Astrocyte (in vitro differentiated cells and primary cell): Measurements from ENCODE around the gene UBE2J2. TPM values are rescaled to one million over a fixed set of nuclear protein-coding genes. Genes with fewer than 3 reads are reported as not detected.

Experiments
- DNase-seq: peaks from one replicate; pipeline ENCODE4 v3.0.0-alpha.2; 2010; ENCODE audit warnings: low read depth
- FAIRE-seq: peaks from 2 replicates; lab custom pipeline; 2011; peaks lifted over from hg19 to GRCh38; lab: Jason Lieb, UNC
- H2AFZ ChIP-seq: 2 replicates; pipeline ENCODE4 v1.6.0; 2012; ENCODE audit warnings: low read depth, low read length, inconsistent platforms
- H3K27ac ChIP-seq: 2 replicates; pipeline ENCODE4 v1.5.1; 2011; ENCODE audit warnings: low read depth, low read length, inconsistent platforms
- H3K27me3 ChIP-seq: 2 replicates; pipeline ENCODE4 v1.6.0; 2011; ENCODE audit warnings: low read length, inconsistent platforms; ENCODE audit not compliant: insufficient read depth
- H3K36me3 ChIP-seq: 2 replicates; pipeline ENCODE4 v1.5.1; 2011; ENCODE audit warnings: low read length, inconsistent platforms; ENCODE audit not compliant: insufficient read depth
- H3K4me1 ChIP-seq: 2 replicates; pipeline ENCODE4 v1.5.1; 2011; ENCODE audit warnings: low read length, inconsistent platforms; ENCODE audit not compliant: insufficient read depth
- H3K4me2 ChIP-seq: 2 replicates; pipeline ENCODE4 v1.6.0; 2012; ENCODE audit warnings: low read length, inconsistent platforms
- H3K4me3 ChIP-seq: 2 replicates; pipeline ENCODE4 v1.5.1; 2011; ENCODE audit warnings: low read depth, mild to moderate bottlenecking, low read length, inconsistent platforms; ENCODE audit not compliant: insufficient read depth
- H3K79me2 ChIP-seq: 2 replicates; pipeline ENCODE4 v1.6.0; 2012; ENCODE audit warnings: mild to moderate bottlenecking, low read length, inconsistent platforms; ENCODE audit not compliant: insufficient read depth
- H3K9ac ChIP-seq: 2 replicates; pipeline ENCODE4 v1.6.0; 2012; ENCODE audit warnings: mild to moderate bottlenecking, low read length, inconsistent platforms
- H3K9me3 ChIP-seq: 2 replicates; pipeline ENCODE4 v1.5.1; 2012; ENCODE audit warnings: low read depth, mild to moderate bottlenecking, low read length, inconsistent platforms; ENCODE audit not compliant: insufficient read depth
- H4K20me1 ChIP-seq: 2 replicates; pipeline ENCODE4 v1.6.0; 2012; ENCODE audit warnings: low read length, inconsistent platforms; ENCODE audit not compliant: insufficient read depth
- H3K27ac Mint-ChIP-seq: one replicate; pipeline ENCODE4 v1.8.0; 2021; ENCODE audit warnings: mild to moderate bottlenecking, mixed read lengths; ENCODE audit not compliant: unreplicated experiment
- H3K27me3 Mint-ChIP-seq: one replicate; pipeline ENCODE4 v1.8.0; 2021; ENCODE audit warnings: low read depth, mixed read lengths; ENCODE audit not compliant: unreplicated experiment
- H3K36me3 Mint-ChIP-seq: one replicate; pipeline ENCODE4 v1.8.0; 2021; ENCODE audit warnings: low read depth, mixed read lengths; ENCODE audit not compliant: unreplicated experiment
- H3K4me1 Mint-ChIP-seq: one replicate; pipeline ENCODE4 v1.8.0; 2021; ENCODE audit warnings: low read depth, mixed read lengths; ENCODE audit not compliant: unreplicated experiment
- H3K4me3 Mint-ChIP-seq: one replicate; pipeline ENCODE4 v1.8.0; 2021; ENCODE audit warnings: mild to moderate bottlenecking, moderate library complexity, mixed read lengths; ENCODE audit not compliant: unreplicated experiment
- H3K9me3 Mint-ChIP-seq: one replicate; pipeline ENCODE4 v1.8.0; 2021; ENCODE audit warnings: mild to moderate bottlenecking, mixed read lengths; ENCODE audit not compliant: unreplicated experiment
- EZH2 ChIP-seq: IDR thresholded peaks from 2 replicates; pipeline ENCODE4 v1.6.1; 2012; ENCODE audit warnings: mild to moderate bottlenecking, low read length, inconsistent platforms; ENCODE audit not compliant: insufficient read depth
- total RNA-seq: library from RNA; stranded (reverse); gene quantifications from 2 replicates; pipeline ENCODE4 v1.2.1, GENCODE V29; 2021
- TF ChIP-seq, protein P1 (sequence below): IDR thresholded peaks from 2 replicates; pipeline ENCODE4 v1.5.1; 2011; ENCODE audit warnings: low read depth, mild to moderate bottlenecking, inconsistent platforms, low read length, moderate library complexity; ENCODE audit not compliant: insufficient read depth

The UBE2J2 gene
- total RNA-seq, 1 donor from 2014 or later = 67.4 TPM

DNA sequence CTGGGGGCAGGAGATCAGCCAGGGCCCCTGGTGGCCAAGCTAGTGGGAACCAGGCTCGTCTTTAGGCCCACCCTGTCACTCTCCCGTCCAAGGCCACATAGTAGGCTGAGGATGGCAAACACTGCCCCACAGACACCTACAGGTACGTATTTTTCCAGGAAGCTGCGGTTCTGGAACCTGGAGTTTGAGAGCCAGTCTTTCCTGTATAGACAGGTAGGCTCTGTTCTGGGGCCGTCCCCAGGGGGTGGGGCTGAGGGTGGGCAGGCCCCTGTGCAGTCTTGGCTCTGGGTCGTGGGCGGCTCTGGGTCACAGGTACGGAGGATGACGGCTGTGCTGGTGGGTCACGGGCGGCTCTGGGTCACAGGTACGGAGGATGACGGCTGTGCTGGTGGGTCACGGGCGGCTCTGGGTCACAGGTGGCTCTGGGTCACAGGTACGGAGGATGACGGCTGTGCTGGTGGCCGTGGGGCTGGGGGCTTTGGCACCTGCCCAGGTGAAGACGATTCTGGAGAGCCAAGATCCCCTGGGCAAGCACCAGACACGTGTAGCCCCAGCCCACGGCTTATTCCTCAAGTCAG is 36.9 kb upstream of the UBE2J2 start:
- H4K20me1 ChIP-seq = peaks cover 72% of the 10 kb centered on the region

DNA sequence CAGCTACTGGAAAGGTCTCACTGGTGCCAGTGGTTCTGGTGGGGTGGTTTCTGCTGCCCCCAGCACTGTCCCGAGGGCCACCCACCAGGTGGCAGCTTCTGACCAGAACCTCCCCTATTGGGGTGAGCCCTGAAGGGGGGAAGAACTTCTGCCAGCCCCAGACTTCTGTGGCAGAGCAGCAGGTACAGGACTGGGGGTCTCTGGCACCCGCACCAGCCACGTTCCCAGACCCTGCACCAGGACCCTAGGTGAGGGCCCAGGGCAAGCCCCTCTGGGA is 36.4 kb upstream of the UBE2J2 start:
- Histone ChIP-seq H3K9me3 (no peaks in the 10 kb centered on the region), H2AFZ (no peak overlapping the region), H3K4me2 (peak overlapping the region; percentile 96), H3K4me3 (peak overlapping the region; percentile 73), H3K79me2 (peaks cover 62% of the 10 kb centered on the region), H3K9ac (no peak overlapping the region), H3K36me3 (peaks cover 8% of the 10 kb centered on the region), H3K27me3 (no peaks in the 10 kb centered on the region), H3K4me1 (peaks cover 33% of the 10 kb centered on the region), H3K27ac (no peak overlapping the region), H4K20me1 (peaks cover 73% of the 10 kb centered on the region)
- peaks cover 6% of the 10 kb centered on the region for H3K36me3 Mint-ChIP-seq
- no peaks in the 10 kb centered on the region for H3K9me3 Mint-ChIP-seq
- H3K27ac Mint-ChIP-seq = no peak overlapping the region
- FAIRE-seq (no peak), DNase-seq (no peak)
- TF ChIP-seq, protein P1, sequence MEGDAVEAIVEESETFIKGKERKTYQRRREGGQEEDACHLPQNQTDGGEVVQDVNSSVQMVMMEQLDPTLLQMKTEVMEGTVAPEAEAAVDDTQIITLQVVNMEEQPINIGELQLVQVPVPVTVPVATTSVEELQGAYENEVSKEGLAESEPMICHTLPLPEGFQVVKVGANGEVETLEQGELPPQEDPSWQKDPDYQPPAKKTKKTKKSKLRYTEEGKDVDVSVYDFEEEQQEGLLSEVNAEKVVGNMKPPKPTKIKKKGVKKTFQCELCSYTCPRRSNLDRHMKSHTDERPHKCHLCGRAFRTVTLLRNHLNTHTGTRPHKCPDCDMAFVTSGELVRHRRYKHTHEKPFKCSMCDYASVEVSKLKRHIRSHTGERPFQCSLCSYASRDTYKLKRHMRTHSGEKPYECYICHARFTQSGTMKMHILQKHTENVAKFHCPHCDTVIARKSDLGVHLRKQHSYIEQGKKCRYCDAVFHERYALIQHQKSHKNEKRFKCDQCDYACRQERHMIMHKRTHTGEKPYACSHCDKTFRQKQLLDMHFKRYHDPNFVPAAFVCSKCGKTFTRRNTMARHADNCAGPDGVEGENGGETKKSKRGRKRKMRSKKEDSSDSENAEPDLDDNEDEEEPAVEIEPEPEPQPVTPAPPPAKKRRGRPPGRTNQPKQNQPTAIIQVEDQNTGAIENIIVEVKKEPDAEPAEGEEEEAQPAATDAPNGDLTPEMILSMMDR = no peak
- TF ChIP-seq EZH2 = no peak
- no peaks in the 10 kb centered on the region for H3K27me3 Mint-ChIP-seq
- peaks cover 6% of the 10 kb centered on the region for H3K4me1 Mint-ChIP-seq
- H3K4me3 Mint-ChIP-seq = no peak overlapping the region

More for the DNA sequence above, 36.9 kb upstream of the UBE2J2 start:
- H3K9me3 ChIP-seq = no peaks in the 10 kb centered on the region
- no peak overlapping the region for H3K4me2 ChIP-seq
- Mint-ChIP-seq H3K36me3 (peaks cover 6% of the 10 kb centered on the region), H3K27ac (no peak overlapping the region), H3K4me3 (peak overlapping the region; percentile 68), H3K4me1 (peaks cover 9% of the 10 kb centered on the region), H3K9me3 (no peaks in the 10 kb centered on the region), H3K27me3 (no peaks in the 10 kb centered on the region)
- H3K27ac ChIP-seq = no peak overlapping the region
- no peaks in the 10 kb centered on the region for H3K27me3 ChIP-seq
- no peak overlapping the region for H3K9ac ChIP-seq
- DNase-seq (no peak), FAIRE-seq (no peak)
- peaks cover 61% of the 10 kb centered on the region for H3K79me2 ChIP-seq
- peaks cover 8% of the 10 kb centered on the region for H3K36me3 ChIP-seq
- no peak overlapping the region for H2AFZ ChIP-seq
- TF ChIP-seq, protein P1 = no peak
- TF ChIP-seq EZH2 = no peak
- no peak overlapping the region for H3K4me3 ChIP-seq
- peaks cover 27% of the 10 kb centered on the region for H3K4me1 ChIP-seq

GRCh38 chr1:1309251-1310108 is 35.8 kb upstream of the UBE2J2 start:
- no peaks in the 10 kb centered on the region for H3K9me3 ChIP-seq
- peak overlapping the region; percentile 81 for H3K9ac ChIP-seq
- TF ChIP-seq EZH2 = no peak
- TF ChIP-seq, protein P1 = no peak
- H3K27me3 ChIP-seq = no peaks in the 10 kb centered on the region
- H3K4me2 ChIP-seq = peak overlapping the region; percentile 96
- H4K20me1 ChIP-seq = peaks cover 73% of the 10 kb centered on the region
- H3K36me3 ChIP-seq = peaks cover 7% of the 10 kb centered on the region
- Mint-ChIP-seq H3K9me3 (no peaks in the 10 kb centered on the region), H3K4me1 (peaks cover 8% of the 10 kb centered on the region), H3K27me3 (no peaks in the 10 kb centered on the region), H3K36me3 (peaks cover 6% of the 10 kb centered on the region), H3K4me3 (peak overlapping the region; percentile 84), H3K27ac (no peak overlapping the region)
- no peak for DNase-seq
- peak overlapping the region; percentile 64 for H3K27ac ChIP-seq
- peaks cover 63% of the 10 kb centered on the region for H3K79me2 ChIP-seq
- FAIRE-seq = no peak
- H2AFZ ChIP-seq = peak overlapping the region; percentile 26
- H3K4me1 ChIP-seq = peaks cover 38% of the 10 kb centered on the region
- peak overlapping the region; percentile 73 for H3K4me3 ChIP-seq
